ENCODE results near the gene PLCL1. TPM values are rescaled to one million over a fixed set of nuclear protein-coding genes. Genes with fewer than 3 reads are reported as not detected.

Gene PLCL1
- total RNA-seq, 1 donor from 2014 or later: 1.2 TPM

DNA sequence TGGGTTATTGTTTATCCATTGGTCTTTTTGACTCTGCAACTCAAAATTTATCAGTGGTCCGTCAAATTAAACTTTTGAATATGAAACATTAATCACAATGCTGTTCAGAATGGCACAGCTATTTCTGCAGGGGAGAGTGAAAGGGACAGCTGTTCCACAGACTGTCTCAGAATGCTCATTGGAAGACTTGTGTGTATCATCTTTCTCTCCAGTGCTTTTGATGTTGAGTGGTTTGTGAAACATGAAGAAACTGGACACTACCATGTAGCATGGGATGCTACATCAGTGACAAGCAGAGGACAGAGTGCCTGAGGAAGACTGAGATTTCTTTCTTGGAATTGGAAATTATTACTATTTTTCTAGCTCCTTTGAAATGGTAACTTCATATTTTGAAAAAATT is 115.7 kb downstream of the PLCL1 start:
- Mint-ChIP-seq H3K9me3 (ENCODE audit: unreplicated experiment) (no peaks in the 10 kb centered on the region), H3K4me3 (ENCODE audit: unreplicated experiment) (no peak overlapping the region), H3K27ac (ENCODE audit: unreplicated experiment) (no peak overlapping the region), H3K36me3 (ENCODE audit: unreplicated experiment) (no peaks in the 10 kb centered on the region), H3K27me3 (ENCODE audit: unreplicated experiment) (peaks cover 26% of the 10 kb centered on the region), H3K4me1 (ENCODE audit: unreplicated experiment) (no peaks in the 10 kb centered on the region)
- no peak for DNase-seq (ENCODE audit: extremely low spot score, unreplicated experiment)
- TF ChIP-seq, protein P1, sequence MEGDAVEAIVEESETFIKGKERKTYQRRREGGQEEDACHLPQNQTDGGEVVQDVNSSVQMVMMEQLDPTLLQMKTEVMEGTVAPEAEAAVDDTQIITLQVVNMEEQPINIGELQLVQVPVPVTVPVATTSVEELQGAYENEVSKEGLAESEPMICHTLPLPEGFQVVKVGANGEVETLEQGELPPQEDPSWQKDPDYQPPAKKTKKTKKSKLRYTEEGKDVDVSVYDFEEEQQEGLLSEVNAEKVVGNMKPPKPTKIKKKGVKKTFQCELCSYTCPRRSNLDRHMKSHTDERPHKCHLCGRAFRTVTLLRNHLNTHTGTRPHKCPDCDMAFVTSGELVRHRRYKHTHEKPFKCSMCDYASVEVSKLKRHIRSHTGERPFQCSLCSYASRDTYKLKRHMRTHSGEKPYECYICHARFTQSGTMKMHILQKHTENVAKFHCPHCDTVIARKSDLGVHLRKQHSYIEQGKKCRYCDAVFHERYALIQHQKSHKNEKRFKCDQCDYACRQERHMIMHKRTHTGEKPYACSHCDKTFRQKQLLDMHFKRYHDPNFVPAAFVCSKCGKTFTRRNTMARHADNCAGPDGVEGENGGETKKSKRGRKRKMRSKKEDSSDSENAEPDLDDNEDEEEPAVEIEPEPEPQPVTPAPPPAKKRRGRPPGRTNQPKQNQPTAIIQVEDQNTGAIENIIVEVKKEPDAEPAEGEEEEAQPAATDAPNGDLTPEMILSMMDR (IDR thresholded peaks at IDR 0.05): no peak

DNA sequence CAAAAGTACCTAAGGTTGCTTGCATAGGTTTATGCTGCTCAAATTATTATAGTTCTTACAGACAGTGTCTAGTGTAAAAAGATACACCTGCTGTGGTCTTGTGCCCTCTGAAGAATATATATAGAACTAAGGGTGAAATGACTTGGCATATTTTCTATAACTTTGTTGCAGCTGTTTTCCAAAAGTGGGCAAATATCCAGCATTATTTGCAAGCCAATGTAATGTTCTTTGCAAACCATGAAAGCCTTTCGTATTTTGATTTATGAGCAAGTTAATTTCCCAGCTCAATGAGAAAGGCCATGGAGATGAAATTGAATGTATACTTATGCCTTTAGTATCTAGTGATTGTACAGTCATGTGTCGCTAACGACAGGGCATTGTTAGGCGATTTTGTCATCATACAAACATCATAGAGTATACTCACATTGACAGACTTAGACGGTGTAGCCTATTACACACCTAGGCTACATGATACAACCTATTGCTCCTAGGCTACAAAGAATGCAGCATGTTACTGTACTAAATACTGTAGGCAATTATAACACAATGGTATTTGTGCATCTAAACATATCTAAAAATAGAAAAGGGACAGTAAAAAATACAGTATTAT is 116.3 kb downstream of the PLCL1 start:
- H3K36me3 Mint-ChIP-seq (ENCODE audit: unreplicated experiment): no peaks in the 10 kb centered on the region
- TF ChIP-seq, protein P1 (IDR thresholded peaks at IDR 0.05): no peak
- no peak overlapping the region for H3K27ac Mint-ChIP-seq (ENCODE audit: unreplicated experiment)
- H3K4me1 Mint-ChIP-seq (ENCODE audit: unreplicated experiment): no peaks in the 10 kb centered on the region
- H3K9me3 Mint-ChIP-seq (ENCODE audit: unreplicated experiment): no peaks in the 10 kb centered on the region
- no peak overlapping the region for H3K4me3 Mint-ChIP-seq (ENCODE audit: unreplicated experiment)
- DNase-seq (ENCODE audit: extremely low spot score, unreplicated experiment): no peak
- H3K27me3 Mint-ChIP-seq (ENCODE audit: unreplicated experiment): peaks cover 20% of the 10 kb centered on the region

DNA sequence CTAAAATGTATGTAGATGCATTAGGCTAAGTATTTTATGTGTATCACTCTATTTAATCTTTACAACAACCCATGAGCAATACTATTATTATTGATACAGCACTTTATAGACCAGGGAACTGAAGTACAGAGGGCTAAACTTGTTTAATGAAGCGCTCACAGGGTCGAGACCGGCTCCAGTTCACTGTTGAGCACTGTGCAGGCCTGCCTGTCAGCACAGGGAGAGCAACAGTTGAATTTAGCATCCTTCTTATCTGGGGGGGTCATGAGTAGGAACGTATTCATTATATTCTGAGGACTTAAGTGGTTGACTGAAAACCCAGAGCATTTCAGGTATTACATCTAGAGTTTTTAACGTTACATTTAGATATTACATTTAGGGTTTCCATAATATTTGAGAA is 120.1 kb downstream of the PLCL1 start:
- H3K4me3 Mint-ChIP-seq (ENCODE audit: unreplicated experiment): no peak overlapping the region
- TF ChIP-seq, protein P1 (IDR thresholded peaks at IDR 0.05): no peak

DNA sequence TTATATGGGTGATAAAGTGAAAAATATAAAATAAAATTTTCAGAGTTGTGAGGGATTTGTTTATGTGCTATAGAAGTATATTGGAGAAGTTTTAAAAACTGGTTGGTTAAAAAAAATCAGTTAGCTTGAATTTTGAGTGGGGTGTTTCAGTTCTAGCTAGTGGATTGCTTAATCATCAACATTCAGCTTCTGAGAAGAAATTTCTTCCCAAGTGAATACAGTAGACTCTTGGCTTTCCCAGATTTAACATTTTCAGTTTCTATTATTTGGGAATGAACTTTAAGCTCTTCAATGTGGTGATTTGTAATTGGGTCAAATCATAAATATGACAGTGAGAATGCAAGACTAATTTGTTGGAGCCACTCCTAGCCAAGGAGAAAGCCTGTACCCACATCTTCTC is 120.8 kb downstream of the PLCL1 start:
- Mint-ChIP-seq H3K36me3 (ENCODE audit: unreplicated experiment) (no peaks in the 10 kb centered on the region), H3K27ac (ENCODE audit: unreplicated experiment) (no peak overlapping the region), H3K4me3 (ENCODE audit: unreplicated experiment) (no peak overlapping the region), H3K4me1 (ENCODE audit: unreplicated experiment) (no peaks in the 10 kb centered on the region), H3K27me3 (ENCODE audit: unreplicated experiment) (peaks cover 13% of the 10 kb centered on the region), H3K9me3 (ENCODE audit: unreplicated experiment) (no peaks in the 10 kb centered on the region)
- no peak for DNase-seq (ENCODE audit: extremely low spot score, unreplicated experiment)
- TF ChIP-seq, protein P1 (IDR thresholded peaks at IDR 0.05): no peak

More for the DNA sequence above, 120.1 kb downstream of the PLCL1 start:
- no peaks in the 10 kb centered on the region for H3K9me3 Mint-ChIP-seq (ENCODE audit: unreplicated experiment)
- no peaks in the 10 kb centered on the region for H3K4me1 Mint-ChIP-seq (ENCODE audit: unreplicated experiment)
- no peak overlapping the region for H3K27ac Mint-ChIP-seq (ENCODE audit: unreplicated experiment)
- peaks cover 15% of the 10 kb centered on the region for H3K27me3 Mint-ChIP-seq (ENCODE audit: unreplicated experiment)
- no peaks in the 10 kb centered on the region for H3K36me3 Mint-ChIP-seq (ENCODE audit: unreplicated experiment)
- DNase-seq (ENCODE audit: extremely low spot score, unreplicated experiment): no peak

DNA sequence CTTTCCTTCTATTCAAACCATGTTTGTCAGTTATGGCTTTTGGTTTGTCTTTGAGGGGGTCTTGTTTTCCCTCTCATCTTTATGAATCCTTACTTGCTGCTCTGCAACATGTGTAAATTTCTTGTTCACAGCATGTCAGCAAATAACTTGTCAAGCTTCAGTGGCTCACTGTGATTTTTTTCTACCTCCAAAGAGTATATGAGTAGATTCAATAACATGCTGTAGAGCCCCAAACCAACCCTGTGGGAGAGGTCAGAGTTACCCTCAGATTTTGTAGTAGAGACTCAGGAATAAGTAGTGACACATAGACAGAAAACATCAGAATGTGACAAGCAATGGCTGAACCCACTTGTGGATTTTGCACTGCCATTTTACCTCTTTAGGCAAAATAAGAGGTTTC is 121.6 kb downstream of the PLCL1 start:
- H3K4me3 Mint-ChIP-seq (ENCODE audit: unreplicated experiment): no peak overlapping the region
- H3K9me3 Mint-ChIP-seq (ENCODE audit: unreplicated experiment): no peaks in the 10 kb centered on the region
- no peaks in the 10 kb centered on the region for H3K36me3 Mint-ChIP-seq (ENCODE audit: unreplicated experiment)
- no peak overlapping the region for H3K27ac Mint-ChIP-seq (ENCODE audit: unreplicated experiment)
- no peaks in the 10 kb centered on the region for H3K4me1 Mint-ChIP-seq (ENCODE audit: unreplicated experiment)
- H3K27me3 Mint-ChIP-seq (ENCODE audit: unreplicated experiment): peaks cover 16% of the 10 kb centered on the region
- TF ChIP-seq, protein P1 (IDR thresholded peaks at IDR 0.05): no peak
- DNase-seq (ENCODE audit: extremely low spot score, unreplicated experiment): no peak
